AG20443 (cell line): ENCODE data around the gene GDPD3.

ENCODE experiments used
- DNase-seq: peaks from one replicate; pipeline ENCODE4 v3.0.0; 2012; ENCODE audit warnings: low spot score, mixed read lengths

GDPD3 gene

GRCh38 chr16:30054959-30055553 is 58.3 kb downstream of the GDPD3 start:
- DNase-seq, result no peak
